GM03348 (cell line): ENCODE measurements around the gene TPD52L2.
A peak's percentile ranks its signal among the peaks of the same experiment; 100 is the strongest.
"Not testable (repeated sequence)": the region's sequence is repeated elsewhere in the genome, so short reads cannot be mapped to it uniquely, and the experiment has no call there.

Experiments used
- DNase-seq: peaks from one replicate; pipeline ENCODE4 v3.0.0; 2012; ENCODE audit warnings: low spot score

The TPD52L2 gene

GRCh38 chr20:63835021-63835858 is 29.8 kb upstream of the TPD52L2 start:
- peak; percentile 96 for DNase-seq

GRCh38 chr20:63836458-63837344 is 28.4 kb upstream of the TPD52L2 start:
- no peak for DNase-seq

- no peak for DNase-seq
These were observed 27.6 kb upstream of the TPD52L2 start for GRCh38 chr20:63837479-63837878.

- no peak for DNase-seq
These were observed 25.4 kb upstream of the TPD52L2 start for GRCh38 chr20:63839620-63840019.

GRCh38 chr20:63840405-63840828 is 24.7 kb upstream of the TPD52L2 start:
- no peak for DNase-seq

- DNase-seq = no peak
These were observed 22.8 kb upstream of the TPD52L2 start for GRCh38 chr20:63842258-63842657.

- no peak for DNase-seq
These were observed 21.8 kb upstream of the TPD52L2 start for GRCh38 chr20:63843222-63843621.

- no peak for DNase-seq
These were observed 21.3 kb upstream of the TPD52L2 start for GRCh38 chr20:63843778-63844177.

- DNase-seq = no peak
These were observed 20.5 kb upstream of the TPD52L2 start for GRCh38 chr20:63844511-63844991.

GRCh38 chr20:63846128-63846771 is 18.8 kb upstream of the TPD52L2 start:
- DNase-seq = no peak

- DNase-seq = no peak
These were observed 18.2 kb upstream of the TPD52L2 start for GRCh38 chr20:63846888-63847236.

- no peak for DNase-seq
These were observed 17.6 kb upstream of the TPD52L2 start for GRCh38 chr20:63847237-63848002.

- DNase-seq = no peak
These were observed 16.8 kb upstream of the TPD52L2 start for GRCh38 chr20:63848003-63848911.

- no peak for DNase-seq
These were observed 14.2 kb upstream of the TPD52L2 start for GRCh38 chr20:63850689-63851547.

- not testable (repeated sequence) for DNase-seq
These were observed 13.5 kb upstream of the TPD52L2 start for GRCh38 chr20:63851548-63851943.

GRCh38 chr20:63853733-63854068 is 11.4 kb upstream of the TPD52L2 start:
- DNase-seq = not testable (repeated sequence)

- DNase-seq = no peak
These were observed 10.9 kb upstream of the TPD52L2 start for GRCh38 chr20:63854069-63854765.

GRCh38 chr20:63854766-63855362 is 10.2 kb upstream of the TPD52L2 start:
- DNase-seq = no peak
